ENCODE data around the gene SH3RF3.
"Not testable (repeated sequence)": the region's sequence is repeated elsewhere in the genome, so short reads cannot be mapped to it uniquely, and the experiment has no call there.

Gene SH3RF3

GRCh38 chr2:109218792-109219126, 89.8 kb downstream of the SH3RF3 start:
- intact Hi-C loops (cut with DNase I): no loop called here

DNA sequence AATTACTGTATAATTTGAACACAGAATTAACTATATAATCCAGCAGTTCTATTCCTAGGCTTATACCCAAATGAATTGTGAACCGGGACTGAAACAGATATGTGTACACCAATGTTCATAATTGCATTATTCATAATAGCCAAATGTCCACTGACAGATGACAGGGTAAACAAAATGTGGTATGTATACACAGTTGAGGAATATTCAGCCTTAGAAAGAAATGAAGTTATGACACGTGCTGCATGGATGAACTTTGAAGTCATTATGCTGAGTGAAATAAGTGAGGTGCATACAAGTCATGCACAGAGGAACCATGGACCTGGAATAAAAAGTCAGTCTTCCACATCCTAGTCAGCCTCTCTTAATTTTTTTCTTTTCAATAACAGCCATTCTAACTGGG, 91.9 kb downstream of the SH3RF3 start:
- DNase-seq: no peak
- intact Hi-C loops (cut with DNase I): no loop called here

More at GRCh38 chr2:109218792-109219126, 89.8 kb downstream of the SH3RF3 start:
- DNase-seq: peak in 5 of 42 donors; percentile 4 to 34 (median 11)

DNA sequence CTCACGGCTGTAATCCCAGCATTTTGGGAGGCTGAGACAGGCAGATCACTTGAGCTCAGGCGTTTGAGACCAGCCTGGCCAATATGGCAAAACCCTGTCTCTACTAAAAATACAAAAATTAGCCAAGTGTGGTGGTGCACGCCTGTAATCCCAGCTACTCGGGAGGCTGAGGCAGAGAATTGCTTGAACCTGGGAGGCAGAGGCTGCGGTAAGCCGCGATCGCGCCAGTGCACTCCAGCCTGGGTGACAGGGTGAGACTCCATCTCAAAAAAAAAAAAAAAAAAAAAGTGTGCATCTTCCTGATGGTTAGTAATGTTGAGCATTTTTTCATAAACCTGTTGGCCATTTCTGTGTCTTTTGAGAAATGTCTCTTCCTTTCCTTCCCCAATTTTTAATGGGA, 92.3 kb downstream of the SH3RF3 start:
- intact Hi-C loops (cut with DNase I): not testable (repeated sequence)
- DNase-seq: peak in 4 of 42 donors; percentile 4 to 35 (median 24)

DNA sequence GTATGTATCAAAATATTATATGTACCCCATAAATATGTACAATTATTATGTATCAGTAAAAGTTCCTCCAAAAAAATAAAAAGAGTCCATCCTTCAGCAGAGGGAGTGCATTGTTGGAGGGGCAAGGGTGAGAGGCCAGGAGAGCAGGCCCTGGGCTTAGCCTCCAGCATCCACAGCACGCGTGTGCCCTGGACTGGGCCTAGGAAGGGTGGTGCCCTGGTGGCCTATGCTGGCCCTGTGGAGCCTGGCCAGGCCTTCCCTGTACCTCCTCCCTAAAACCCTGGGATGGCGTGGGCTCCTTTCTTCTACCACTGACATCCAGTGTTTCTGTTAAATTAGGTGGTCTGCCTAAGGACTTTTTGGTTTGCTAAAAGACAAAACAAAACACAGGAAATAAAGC, 93.4 kb downstream of the SH3RF3 start:
- intact Hi-C loops (cut with DNase I): no loop called here
- DNase-seq: peak in 3 of 42 donors; percentile 2 to 21 (median 15)

DNA sequence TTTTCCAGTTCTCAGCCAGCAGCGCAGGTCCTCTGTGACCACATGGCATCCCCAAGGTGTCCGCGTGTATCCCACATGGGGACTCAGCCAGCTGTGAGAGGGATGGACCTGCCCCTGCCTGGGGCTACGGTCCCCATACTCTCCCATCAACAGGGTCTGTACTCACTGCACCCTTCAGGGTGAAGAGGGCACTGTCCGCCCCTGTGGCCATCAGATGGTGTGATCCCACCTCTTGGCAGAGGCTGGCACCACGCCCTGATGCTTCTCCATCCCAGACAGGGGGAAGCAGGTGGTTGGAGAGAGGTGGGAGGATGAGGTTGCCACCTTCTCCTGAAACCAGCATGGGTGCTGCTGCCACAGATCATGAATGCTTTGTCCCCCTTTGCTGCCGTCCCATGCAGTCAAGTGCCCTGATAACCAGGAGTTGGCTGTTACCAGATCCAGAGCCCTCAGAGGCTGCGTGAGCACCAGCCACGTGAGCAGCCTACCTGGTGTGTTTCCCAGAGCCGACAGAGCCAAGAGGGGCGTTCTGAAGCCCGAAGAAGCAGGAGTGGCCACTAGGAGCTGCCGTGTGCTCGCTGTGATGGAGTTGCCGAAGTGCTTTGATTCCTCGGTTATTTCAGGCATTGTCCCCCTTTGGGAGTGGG, 93.9 kb downstream of the SH3RF3 start:
- DNase-seq: peak in 4 of 42 donors; percentile 2 to 41 (median 26)
- intact Hi-C loops (cut with DNase I): no loop called here

DNA sequence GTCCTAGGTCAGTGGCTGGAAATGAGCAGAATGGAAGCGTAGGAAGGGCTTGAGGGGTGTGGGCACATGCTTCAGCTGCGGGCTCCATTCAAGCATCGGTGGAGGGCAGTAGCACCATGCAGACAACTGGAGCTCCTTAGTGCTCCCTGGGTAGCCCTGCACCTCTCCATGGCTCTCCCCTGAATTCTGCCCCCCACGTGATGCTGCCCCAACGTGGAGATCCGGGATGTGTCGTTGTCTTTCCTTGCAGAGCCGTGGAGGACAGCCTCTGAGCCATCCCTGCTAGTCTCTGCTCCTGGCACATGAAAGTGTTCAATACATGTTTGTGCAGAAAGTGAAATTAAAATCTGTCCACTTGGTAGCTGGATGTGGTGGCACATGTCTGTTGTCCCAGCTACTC, 94.5 kb downstream of the SH3RF3 start:
- peak in 4 of 42 donors; percentile 4 to 28 (median 14) for DNase-seq
- intact Hi-C loops (cut with DNase I): no loop called here

GRCh38 chr2:109224341-109224740, 95.3 kb downstream of the SH3RF3 start:
- peak in 3 of 42 donors; percentile 2 to 38 (median 20) for DNase-seq
- intact Hi-C loops (cut with DNase I): not testable (repeated sequence)

DNA sequence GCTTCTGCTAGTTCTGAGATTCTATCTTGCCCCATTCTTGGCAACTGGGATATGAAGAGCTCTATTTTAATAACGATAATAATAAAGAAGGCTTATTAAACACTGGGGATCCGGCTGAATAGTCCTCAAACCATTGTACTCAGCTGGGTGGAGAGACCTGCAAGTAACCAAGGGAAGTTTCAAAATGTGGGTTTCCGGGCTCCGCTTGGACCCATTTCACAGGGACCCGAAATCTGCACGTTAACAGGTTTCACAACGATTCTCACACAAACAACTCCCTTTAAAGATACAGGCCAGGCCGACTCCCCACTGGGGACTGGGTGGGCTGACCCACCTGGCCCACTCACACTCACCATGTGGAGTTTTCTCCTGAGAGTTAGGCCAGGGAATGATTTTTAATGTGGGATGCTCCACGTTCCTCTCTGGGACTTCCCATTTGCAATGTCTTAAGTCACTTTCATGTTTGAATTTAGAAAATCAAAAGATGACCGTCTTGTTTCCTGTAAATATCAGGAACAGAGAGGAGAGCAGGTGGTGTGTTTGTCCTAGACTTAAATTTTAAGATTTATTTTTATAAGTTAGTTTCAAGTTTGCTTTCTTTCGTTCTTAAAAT, 96.3 kb downstream of the SH3RF3 start:
- DNase-seq: peak in 4 of 42 donors; percentile 3 to 29 (median 12)

DNA sequence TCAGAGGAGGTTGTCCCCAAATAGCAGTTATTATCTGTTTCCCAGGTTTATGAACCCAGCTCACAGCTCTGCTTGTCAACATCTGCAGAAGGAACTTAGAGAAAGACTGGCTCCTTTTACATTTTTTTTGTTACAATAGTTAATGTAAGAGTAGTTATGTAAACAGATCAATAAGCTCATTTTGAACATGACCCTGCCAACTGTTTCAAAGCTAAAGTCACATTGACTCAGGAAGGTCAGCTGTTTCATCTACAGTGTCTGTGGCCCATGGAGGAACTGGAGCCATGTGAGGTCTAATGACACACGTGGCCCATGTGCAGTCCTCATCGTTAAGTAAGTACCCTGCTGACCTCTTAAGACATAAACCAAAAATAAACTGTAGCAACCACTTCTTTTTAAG, 97.1 kb downstream of the SH3RF3 start:
- intact Hi-C loops (cut with DNase I): no loop called here
- DNase-seq: peak in 3 of 42 donors; percentile 7 to 45 (median 29)

More for the DNA sequence above, 96.3 kb downstream of the SH3RF3 start:
- intact Hi-C loops (cut with DNase I): no loop called here

- intact Hi-C loops (cut with DNase I): no loop called here
- peak in 2 of 42 donors; percentile 16 to 28 for DNase-seq
Measured at GRCh38 chr2:109226622-109227021, 97.6 kb downstream of the SH3RF3 start.

- no peak for DNase-seq
- intact Hi-C loops (cut with DNase I): no loop called here
Measured at GRCh38 chr2:109229094-109229675, 100.2 kb downstream of the SH3RF3 start.

- intact Hi-C loops (cut with DNase I): no loop called here
Measured at GRCh38 chr2:109230941-109231420, 102.0 kb downstream of the SH3RF3 start.

DNA sequence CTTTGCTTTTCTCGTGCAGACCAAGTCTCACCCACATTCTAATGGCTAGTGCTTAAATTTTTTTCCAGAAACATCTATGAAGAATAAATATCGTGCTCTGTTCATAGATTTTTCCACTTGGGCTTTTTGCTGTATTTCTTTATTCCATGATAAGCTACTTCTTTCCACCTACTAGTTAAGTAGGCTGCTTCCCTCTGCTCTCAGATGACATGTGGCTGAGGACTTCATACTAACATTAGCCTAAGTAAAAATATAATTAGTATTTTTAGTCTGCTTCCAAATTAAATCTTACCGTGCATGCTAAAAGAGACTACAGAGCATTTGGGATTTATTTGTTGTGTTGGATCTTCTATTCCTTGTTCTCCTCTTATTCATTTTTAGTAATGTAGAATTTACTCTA, 102.4 kb downstream of the SH3RF3 start:
- intact Hi-C loops (cut with DNase I): no loop called here
- DNase-seq: peak in 2 of 42 donors; percentile 59 to 66

More at GRCh38 chr2:109230941-109231420, 102.0 kb downstream of the SH3RF3 start:
- peak in 15 of 42 donors; percentile 12 to 74 (median 38) for DNase-seq

DNA sequence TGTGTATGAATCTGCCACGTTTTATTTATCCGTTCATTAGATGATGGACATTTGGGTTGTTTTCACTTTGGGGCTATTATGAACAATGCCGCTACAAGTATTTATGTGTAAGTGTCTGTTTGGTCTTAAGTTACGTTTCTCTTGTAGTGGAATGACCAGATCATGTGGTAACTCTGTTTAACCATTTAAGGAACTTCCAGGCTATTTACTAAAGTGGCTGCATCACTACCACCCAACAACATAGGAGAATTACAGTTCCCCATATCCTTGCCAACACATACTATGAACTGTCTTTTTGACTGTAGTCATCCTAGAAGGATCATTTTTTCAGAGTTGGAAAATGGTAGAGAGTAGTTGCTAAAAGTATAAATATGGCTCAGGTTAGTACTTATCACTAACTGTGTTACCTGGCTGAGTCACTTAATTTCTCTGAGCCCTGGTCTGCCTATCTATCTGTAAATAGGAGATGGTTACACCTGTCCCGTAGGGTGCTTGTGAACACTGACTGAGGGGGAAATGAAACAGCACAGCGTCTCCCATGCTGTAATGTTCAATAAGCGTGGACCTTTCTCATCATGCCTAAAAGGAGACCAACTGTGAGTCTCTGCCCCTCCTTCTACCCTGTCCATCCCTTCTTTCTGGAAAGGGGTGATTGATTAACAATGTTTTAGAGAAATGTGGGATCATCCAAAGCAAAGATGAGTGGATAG, 103.1 kb downstream of the SH3RF3 start:
- no peak for DNase-seq
- intact Hi-C loops (cut with DNase I): no loop called here

- intact Hi-C loops (cut with DNase I): no loop called here
- DNase-seq: peak in 1 of 42 donors; percentile 9
Measured at GRCh38 chr2:109232909-109233308, 103.9 kb downstream of the SH3RF3 start.

- intact Hi-C loops (cut with DNase I): no loop called here
- DNase-seq: no peak
Measured at GRCh38 chr2:109233643-109234042, 104.6 kb downstream of the SH3RF3 start.

- DNase-seq: peak in 1 of 42 donors; percentile 5
- intact Hi-C loops (cut with DNase I): no loop called here
Measured at GRCh38 chr2:109234355-109234754, 105.3 kb downstream of the SH3RF3 start.

DNA sequence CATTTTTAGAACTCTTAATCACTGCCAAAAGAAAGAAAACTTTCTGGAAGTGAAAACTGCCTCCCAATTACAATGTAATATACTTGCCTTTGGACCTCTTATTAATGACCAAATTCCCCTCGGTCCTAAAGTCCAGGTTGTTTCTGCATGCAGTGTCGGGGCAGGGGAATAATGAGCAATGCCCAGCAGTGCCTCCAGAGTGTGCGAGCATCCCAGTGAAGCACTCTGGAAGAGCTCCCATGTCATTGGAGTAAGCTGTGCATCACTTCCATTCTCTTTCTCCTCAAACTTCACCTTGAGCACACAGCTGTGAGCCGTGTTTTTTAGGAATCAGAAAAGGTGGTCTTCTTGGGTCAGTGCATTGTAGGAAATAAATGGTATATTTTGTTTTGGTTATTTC, 107.1 kb downstream of the SH3RF3 start:
- DNase-seq: peak in 1 of 42 donors; percentile 28
- intact Hi-C loops (cut with DNase I): no loop called here

GRCh38 chr2:109237792-109238191, 108.8 kb downstream of the SH3RF3 start:
- intact Hi-C loops (cut with DNase I): no loop called here
- DNase-seq: peak in 1 of 42 donors; percentile 3

- intact Hi-C loops (cut with DNase I): no loop called here
- DNase-seq: peak in 38 of 42 donors; percentile 26 to 84 (median 56)
Measured at GRCh38 chr2:109238580-109238979, 109.6 kb downstream of the SH3RF3 start.

All from head of caudate nucleus (tissue), 42 donors.